Stomach smooth muscle (tissue), 2 donors: ENCODE measurements around the gene TMEM245.

Experiments used
- H3K27ac ChIP-seq: one replicate; pipeline ENCODE4 v1.7.0; 2013; ENCODE audit warnings: mild to moderate bottlenecking, low read length, inconsistent platforms
- H3K27me3 ChIP-seq, 2 donors: one replicate each; pipeline ENCODE4 v1.7.0; 2013; ENCODE audit warnings: low read length in 2 of 2; ENCODE audit not compliant: insufficient read depth in 2 of 2, control insufficient read depth in 1 of 2
- H3K36me3 ChIP-seq, 2 donors: one replicate each; pipeline ENCODE4 v1.7.0; 2013; ENCODE audit warnings: low read length in 2 of 2; ENCODE audit not compliant: control insufficient read depth in 2 of 2, insufficient read depth in 2 of 2
- H3K4me1 ChIP-seq: one replicate; pipeline ENCODE4 v1.7.0; 2013; ENCODE audit warnings: low read length; ENCODE audit not compliant: control insufficient read depth, insufficient read depth
- H3K4me3 ChIP-seq, 2 donors: one replicate each; pipeline ENCODE4 v1.7.0; 2013; ENCODE audit warnings: low read length in 2 of 2
- H3K9ac ChIP-seq, 2 donors: one replicate each; pipeline ENCODE4 v1.7.0; 2013; ENCODE audit warnings: low read length in 2 of 2, mild to moderate bottlenecking in 1 of 2
- H3K9me3 ChIP-seq, 2 donors: one replicate each; pipeline ENCODE4 v1.7.0; 2013; ENCODE audit warnings: low read length in 2 of 2; ENCODE audit not compliant: control insufficient read depth in 2 of 2
- donor health status: healthy.
- donor health status: Pancreatic carcinoma.

The TMEM245 gene

GRCh38 chr9:109117856-109118807 lies 1.6 kb downstream of the TMEM245 start:
- Histone ChIP-seq H3K9ac (peak overlapping the region; percentile 63 to 84), H3K36me3 (no peaks in the 10 kb centered on the region), H3K4me1 (peaks cover 31% of the 10 kb centered on the region), H3K9me3 (no peaks in the 10 kb centered on the region), H3K27ac (peak overlapping the region; percentile 66), H3K27me3 (no peaks in the 10 kb centered on the region), H3K4me3 (peak overlapping the region; percentile 74 to 92)

GRCh38 chr9:109115931-109116526 lies 3.7 kb downstream of the TMEM245 start:
- Histone ChIP-seq H3K9me3 (no peaks in the 10 kb centered on the region), H3K4me3 (peak overlapping the region in 1 of 2 donors; percentile 47), H3K36me3 (no peaks in the 10 kb centered on the region), H3K27ac (peak overlapping the region; percentile 53), H3K4me1 (peaks cover 37% of the 10 kb centered on the region), H3K9ac (no peak overlapping the region), H3K27me3 (no peaks in the 10 kb centered on the region)

GRCh38 chr9:109114670-109115069 lies 5.1 kb downstream of the TMEM245 start:
- Histone ChIP-seq H3K4me3 (peak overlapping the region in 1 of 2 donors; percentile 40), H3K27ac (peak overlapping the region; percentile 53), H3K9ac (no peak overlapping the region), H3K36me3 (no peaks in the 10 kb centered on the region), H3K9me3 (no peaks in the 10 kb centered on the region), H3K27me3 (no peaks in the 10 kb centered on the region), H3K4me1 (peaks cover 40% of the 10 kb centered on the region)

GRCh38 chr9:109113892-109114609 lies 5.7 kb downstream of the TMEM245 start:
- Histone ChIP-seq H3K27ac (peak overlapping the region; percentile 53), H3K4me3 (peak overlapping the region; percentile 14 to 40), H3K9ac (peak overlapping the region; percentile 13 to 39), H3K4me1 (peaks cover 39% of the 10 kb centered on the region), H3K27me3 (no peaks in the 10 kb centered on the region), H3K36me3 (no peaks in the 10 kb centered on the region), H3K9me3 (no peaks in the 10 kb centered on the region)

- Histone ChIP-seq H3K27ac (peak overlapping the region; percentile 0), H3K27me3 (no peaks in the 10 kb centered on the region), H3K36me3 (no peaks in the 10 kb centered on the region), H3K9me3 (no peaks in the 10 kb centered on the region), H3K9ac (no peak overlapping the region), H3K4me3 (no peak overlapping the region), H3K4me1 (peaks cover 31% of the 10 kb centered on the region)
These were observed 6.5 kb downstream of the TMEM245 start for GRCh38 chr9:109113254-109113653.

- H3K27me3 ChIP-seq: no peaks in the 10 kb centered on the region
- peaks cover 0 to 2% of the 10 kb centered on the region in 2 donors for H3K36me3 ChIP-seq
- no peaks in the 10 kb centered on the region for H3K9me3 ChIP-seq
- H3K27ac ChIP-seq: peak overlapping the region; percentile 77
- H3K4me3 ChIP-seq: peak overlapping the region; percentile 24 to 37
- H3K9ac ChIP-seq: peak overlapping the region; percentile 1 to 71
- peaks cover 30% of the 10 kb centered on the region for H3K4me1 ChIP-seq
These were observed 9.3 kb downstream of the TMEM245 start for GRCh38 chr9:109110329-109111021.

GRCh38 chr9:109109967-109110328 lies 9.8 kb downstream of the TMEM245 start:
- peak overlapping the region in 1 of 2 donors; percentile 71 for H3K9ac ChIP-seq
- peaks cover 26% of the 10 kb centered on the region for H3K4me1 ChIP-seq
- H3K27me3 ChIP-seq: no peaks in the 10 kb centered on the region
- no peak overlapping the region for H3K4me3 ChIP-seq
- peaks cover 0 to 6% of the 10 kb centered on the region in 2 donors for H3K36me3 ChIP-seq
- H3K9me3 ChIP-seq: no peaks in the 10 kb centered on the region
- H3K27ac ChIP-seq: peak overlapping the region; percentile 77

- Histone ChIP-seq H3K9ac (peak overlapping the region in 1 of 2 donors; percentile 71), H3K4me3 (peak overlapping the region in 1 of 2 donors; percentile 54), H3K9me3 (no peaks in the 10 kb centered on the region), H3K27me3 (no peaks in the 10 kb centered on the region), H3K4me1 (peaks cover 21% of the 10 kb centered on the region), H3K27ac (peak overlapping the region; percentile 13), H3K36me3 (peaks cover 0 to 6% of the 10 kb centered on the region in 2 donors)
These were observed 11.4 kb downstream of the TMEM245 start for GRCh38 chr9:109108318-109108717.

- H3K4me1 ChIP-seq: peaks cover 17% of the 10 kb centered on the region
- peaks cover 0 to 6% of the 10 kb centered on the region in 2 donors for H3K36me3 ChIP-seq
- no peaks in the 10 kb centered on the region for H3K27me3 ChIP-seq
- H3K9me3 ChIP-seq: no peaks in the 10 kb centered on the region
- H3K4me3 ChIP-seq: peak overlapping the region in 1 of 2 donors; percentile 47
- peak overlapping the region; percentile 7 to 50 for H3K9ac ChIP-seq
- peak overlapping the region; percentile 1 for H3K27ac ChIP-seq
These were observed 12.1 kb downstream of the TMEM245 start for GRCh38 chr9:109107402-109108240.
